OCI-LY3 (cell line): Measurements from ENCODE around the gene GALNS.

Experiments used
- H2AFZ ChIP-seq: fragments of 200-600, 300-600 bp; shearing (Covaris generic); 2 replicates; pipeline ENCODE4 v1.6.0; 2014; ENCODE audit warnings: antibody characterized with exemption, low read depth, low read length
- H3K27ac ChIP-seq: fragments of 200-600, 300-600 bp; sonication (generic); 2 replicates; pipeline ENCODE4 v1.5.1; 2014; ENCODE audit warnings: mild to moderate bottlenecking, low read length, moderate library complexity, mixed read lengths
- H3K27me3 ChIP-seq: fragments of 200-600, 300-600 bp; sonication (generic); 2 replicates; pipeline ENCODE4 v1.6.1; 2014; ENCODE audit warnings: low read depth, low read length, mixed read lengths
- H3K36me3 ChIP-seq: fragments of 200-600, 300-600 bp; sonication (generic); replicated peaks from 2 replicates; pipeline ENCODE3; 2014; ENCODE audit warnings: low read depth, low read length, mixed read lengths
- H3K4me1 ChIP-seq: fragments of 300-600, 200-600 bp; sonication (generic); 2 replicates; pipeline ENCODE4 v1.6.1; 2014; ENCODE audit warnings: low read length, mixed read lengths
- H3K4me2 ChIP-seq: fragments of 200-600, 300-600 bp; sonication (generic); 2 replicates; pipeline ENCODE4 v1.6.1; 2014; ENCODE audit warnings: low read length, mixed read lengths
- H3K4me3 ChIP-seq: fragments of 300-600, 200-600 bp; sonication (generic); 2 replicates; pipeline ENCODE4 v1.5.1; 2014; ENCODE audit warnings: antibody characterized with exemption, mild to moderate bottlenecking, low read length, moderate library complexity
- H3K79me2 ChIP-seq: fragments of 300-600, 200-600 bp; shearing (Covaris generic); 2 replicates; pipeline ENCODE4 v1.6.1; 2014; ENCODE audit warnings: mild to moderate bottlenecking, low read length, mixed read lengths
- H3K9ac ChIP-seq: fragments of 300-600, 200-600 bp; shearing (Covaris generic); 2 replicates; pipeline ENCODE4 v1.6.0; 2014; ENCODE audit warnings: mild to moderate bottlenecking, low read length, moderate library complexity
- H3K9me3 ChIP-seq: fragments of 200-600, 300-600 bp; shearing (Covaris generic); 2 replicates; pipeline ENCODE4 v1.6.1; 2014; ENCODE audit warnings: low read length, mixed read lengths; ENCODE audit not compliant: insufficient read depth
- H4K20me1 ChIP-seq: fragments of 200-600, 300-600 bp; sonication (generic); 2 replicates; pipeline ENCODE4 v1.6.1; 2016; ENCODE audit warnings: low read length, mixed read lengths; ENCODE audit not compliant: insufficient read depth
- EZH2phosphoT487 ChIP-seq: fragments of 200-600 bp; shearing (Covaris generic); IDR thresholded peaks from 2 replicates; pipeline ENCODE4 v1.6.1; 2018; ENCODE audit warnings: antibody characterized with exemption, mixed run types, low read depth
- TF ChIP-seq, protein P1 (sequence below): fragments of 200-600, 300-600 bp; sonication (generic); IDR thresholded peaks from 2 replicates; pipeline ENCODE4 v1.5.1; 2014; ENCODE audit warnings: antibody characterized with exemption, low read length, low read depth

Gene GALNS

DNA sequence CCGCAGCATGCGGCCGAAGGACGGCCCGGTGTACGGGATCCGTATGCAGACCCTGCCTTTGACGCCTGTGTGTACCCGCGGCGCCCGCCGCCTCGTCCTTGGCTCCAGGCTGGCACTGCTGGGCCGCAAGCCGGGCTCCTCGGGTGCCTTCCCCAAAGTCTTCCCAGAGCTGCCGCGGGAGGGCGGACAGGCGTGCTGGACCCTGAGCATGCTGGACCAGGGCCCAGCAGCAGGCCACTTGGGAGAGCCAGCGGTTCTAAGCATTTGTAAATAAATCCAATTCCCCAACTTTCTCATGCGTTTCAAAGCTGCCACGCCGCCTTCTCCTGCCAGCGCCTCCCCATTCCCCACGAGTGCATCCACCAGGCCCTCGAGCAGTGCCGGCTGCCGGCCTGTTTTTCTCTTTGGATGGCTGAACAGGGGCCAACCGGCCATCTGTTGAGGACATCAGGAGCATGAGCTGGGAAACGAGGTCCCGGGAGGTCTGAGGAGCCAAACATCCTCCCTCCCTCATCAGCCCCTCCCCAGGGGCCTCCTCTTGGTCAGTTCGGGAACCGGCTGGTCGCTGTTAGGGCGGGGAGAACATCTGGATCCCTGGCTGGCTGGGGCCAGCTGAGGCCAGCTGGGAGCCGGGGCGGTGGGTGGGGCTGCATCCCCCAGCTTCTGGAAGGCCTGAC, 30.2 kb upstream of the GALNS start:
- no peak overlapping the region for H3K4me2 ChIP-seq
- no peak overlapping the region for H3K9ac ChIP-seq
- H2AFZ ChIP-seq, result no peak overlapping the region
- no peak overlapping the region for H3K27ac ChIP-seq
- no peak overlapping the region for H3K4me3 ChIP-seq
- no peaks in the 10 kb centered on the region for H3K79me2 ChIP-seq
- H4K20me1 ChIP-seq, result no peaks in the 10 kb centered on the region; the same call in 1 of the 2 replicates
- H3K36me3 ChIP-seq, result peaks cover 57% of the 10 kb centered on the region
- TF ChIP-seq, protein P1, sequence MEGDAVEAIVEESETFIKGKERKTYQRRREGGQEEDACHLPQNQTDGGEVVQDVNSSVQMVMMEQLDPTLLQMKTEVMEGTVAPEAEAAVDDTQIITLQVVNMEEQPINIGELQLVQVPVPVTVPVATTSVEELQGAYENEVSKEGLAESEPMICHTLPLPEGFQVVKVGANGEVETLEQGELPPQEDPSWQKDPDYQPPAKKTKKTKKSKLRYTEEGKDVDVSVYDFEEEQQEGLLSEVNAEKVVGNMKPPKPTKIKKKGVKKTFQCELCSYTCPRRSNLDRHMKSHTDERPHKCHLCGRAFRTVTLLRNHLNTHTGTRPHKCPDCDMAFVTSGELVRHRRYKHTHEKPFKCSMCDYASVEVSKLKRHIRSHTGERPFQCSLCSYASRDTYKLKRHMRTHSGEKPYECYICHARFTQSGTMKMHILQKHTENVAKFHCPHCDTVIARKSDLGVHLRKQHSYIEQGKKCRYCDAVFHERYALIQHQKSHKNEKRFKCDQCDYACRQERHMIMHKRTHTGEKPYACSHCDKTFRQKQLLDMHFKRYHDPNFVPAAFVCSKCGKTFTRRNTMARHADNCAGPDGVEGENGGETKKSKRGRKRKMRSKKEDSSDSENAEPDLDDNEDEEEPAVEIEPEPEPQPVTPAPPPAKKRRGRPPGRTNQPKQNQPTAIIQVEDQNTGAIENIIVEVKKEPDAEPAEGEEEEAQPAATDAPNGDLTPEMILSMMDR, result no peak
- no peak for TF ChIP-seq EZH2phosphoT487
- no peaks in the 10 kb centered on the region for H3K9me3 ChIP-seq
- no peaks in the 10 kb centered on the region for H3K4me1 ChIP-seq
- no peaks in the 10 kb centered on the region for H3K27me3 ChIP-seq

DNA sequence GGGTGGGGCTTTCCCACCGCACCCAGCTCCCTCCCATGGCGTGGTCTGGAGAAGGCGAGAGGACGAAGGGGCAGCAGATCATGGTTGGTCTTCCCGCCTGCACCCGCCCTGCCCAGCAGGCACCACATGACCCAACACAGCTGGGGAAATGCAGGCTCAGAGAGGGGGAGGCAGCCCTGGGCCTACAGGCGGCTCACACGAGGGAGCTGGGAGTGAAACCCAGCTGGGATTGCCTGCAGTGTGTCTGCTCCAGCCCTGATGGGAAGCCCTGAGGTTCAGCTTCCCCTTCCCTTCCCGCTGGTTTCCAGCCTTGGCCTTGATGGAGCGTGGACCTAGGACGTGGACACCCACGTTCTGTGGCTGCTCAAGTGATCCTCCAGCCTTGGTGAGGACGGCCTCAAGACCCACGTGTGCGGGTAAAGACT, 29.7 kb upstream of the GALNS start:
- H4K20me1 ChIP-seq, result no peaks in the 10 kb centered on the region
- no peak overlapping the region for H3K4me2 ChIP-seq
- no peaks in the 10 kb centered on the region for H3K79me2 ChIP-seq
- peaks cover 62% of the 10 kb centered on the region for H3K36me3 ChIP-seq
- H2AFZ ChIP-seq, result no peak overlapping the region
- no peak for TF ChIP-seq EZH2phosphoT487
- TF ChIP-seq, protein P1, result no peak
- no peak overlapping the region for H3K4me3 ChIP-seq
- H3K9me3 ChIP-seq, result no peaks in the 10 kb centered on the region
- H3K27ac ChIP-seq, result no peak overlapping the region
- H3K27me3 ChIP-seq, result no peaks in the 10 kb centered on the region
- no peak overlapping the region for H3K9ac ChIP-seq
- no peaks in the 10 kb centered on the region for H3K4me1 ChIP-seq

DNA sequence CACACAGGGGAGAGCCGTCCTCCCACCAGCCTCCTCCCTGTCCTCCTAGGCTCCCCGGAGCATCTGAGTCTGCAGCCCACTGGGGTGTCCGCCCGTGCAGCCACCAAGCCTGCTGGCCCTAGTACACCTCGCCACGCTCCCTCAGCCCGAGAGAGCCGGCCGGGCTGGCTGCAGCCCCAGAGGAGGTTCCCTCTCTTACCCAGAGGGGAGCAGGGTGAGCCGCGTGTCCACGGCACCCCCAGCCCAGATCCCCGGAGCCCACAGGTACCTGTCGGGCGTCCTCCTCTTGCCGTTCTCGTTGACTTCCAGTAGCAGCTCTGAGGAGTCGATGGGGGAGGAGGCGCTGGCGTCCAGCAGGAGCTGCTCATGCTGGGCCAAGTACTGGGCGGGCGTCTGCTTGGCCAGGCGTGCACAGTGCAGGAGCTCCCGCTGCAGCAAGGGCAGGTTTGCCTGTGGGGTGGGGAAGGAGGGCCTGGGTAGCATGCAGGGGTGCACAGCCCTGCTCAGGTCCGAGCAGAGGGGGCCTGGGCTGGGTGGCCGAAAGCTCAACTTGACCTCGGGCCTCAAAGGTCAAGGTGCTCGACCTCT, 29.0 kb upstream of the GALNS start:
- Histone ChIP-seq H4K20me1 (no peaks in the 10 kb centered on the region), H3K9ac (no peak overlapping the region), H3K27ac (no peak overlapping the region), H3K79me2 (no peaks in the 10 kb centered on the region), H3K4me3 (no peak overlapping the region), H3K36me3 (peaks cover 63% of the 10 kb centered on the region), H2AFZ (no peak overlapping the region), H3K4me1 (no peaks in the 10 kb centered on the region), H3K4me2 (no peak overlapping the region), H3K27me3 (no peaks in the 10 kb centered on the region), H3K9me3 (no peaks in the 10 kb centered on the region)
- no peak for TF ChIP-seq EZH2phosphoT487
- TF ChIP-seq, protein P1, result no peak

DNA sequence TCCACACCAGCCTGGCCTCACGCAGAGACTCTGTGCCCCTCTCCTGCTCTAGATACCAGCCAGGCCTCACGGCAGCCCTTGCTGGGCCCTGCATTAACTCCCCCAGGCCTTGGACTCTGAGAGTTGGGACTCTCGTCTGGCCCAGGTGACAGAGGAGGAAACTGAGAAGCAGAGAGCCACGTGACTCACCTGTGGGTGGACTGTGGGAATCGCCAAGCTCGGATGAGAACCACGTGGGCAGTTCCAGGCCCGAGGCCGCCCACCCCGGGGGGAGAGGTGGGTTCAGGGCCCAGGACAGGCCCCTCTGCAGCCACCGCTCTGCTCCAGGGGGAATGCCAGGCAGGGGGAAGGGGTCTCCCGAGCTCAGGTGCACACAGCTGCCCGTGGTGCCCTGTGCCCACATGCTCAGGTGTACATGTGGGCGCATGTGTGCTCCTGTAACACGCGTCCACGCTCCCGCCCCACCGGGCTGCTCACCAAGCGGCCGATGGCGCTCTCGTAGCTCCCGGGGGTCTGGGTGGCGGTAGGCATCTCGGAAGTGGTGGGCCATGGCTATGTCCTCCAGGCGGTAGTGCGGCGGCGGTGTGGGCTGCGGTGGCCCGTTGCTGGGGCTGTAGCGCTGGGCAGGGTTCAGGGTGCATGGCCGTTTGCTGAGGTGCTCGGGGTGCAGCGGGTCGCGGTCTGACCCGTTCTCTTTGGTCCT, 28.0 kb upstream of the GALNS start:
- no peak overlapping the region for H3K9ac ChIP-seq
- no peak overlapping the region for H3K27ac ChIP-seq
- no peak overlapping the region for H3K4me2 ChIP-seq
- H3K4me3 ChIP-seq, result no peak overlapping the region
- no peaks in the 10 kb centered on the region for H3K4me1 ChIP-seq
- no peak for TF ChIP-seq EZH2phosphoT487
- TF ChIP-seq, protein P1, result no peak
- H3K79me2 ChIP-seq, result no peaks in the 10 kb centered on the region
- no peak overlapping the region for H2AFZ ChIP-seq
- H3K36me3 ChIP-seq, result peaks cover 62% of the 10 kb centered on the region
- no peaks in the 10 kb centered on the region for H3K27me3 ChIP-seq
- H4K20me1 ChIP-seq, result no peaks in the 10 kb centered on the region
- H3K9me3 ChIP-seq, result no peaks in the 10 kb centered on the region
